Body of pancreas (tissue), 4 donors: ENCODE measurements around the gene PFKFB4. TPM values are rescaled to one million over a fixed set of nuclear protein-coding genes. Genes with fewer than 3 reads are reported as not detected.

Source experiments
- ATAC-seq: fragments of 150-250 bp; one replicate; pipeline ENCODE4 v1.9.1; 2016
- DNase-seq, 4 donors: peaks; one replicate each; pipeline ENCODE4 v3.0.0-alpha.2; 2019
- H3K27ac ChIP-seq, 4 donors: fragments of 200-600 bp; sonication (generic); 1 replicate in 3 of 4; 2 replicates in 1 of 4; pipeline versions ENCODE4 v1.5.1 to v1.6.1; 2016 to 2019; ENCODE audit warnings: mild to moderate bottlenecking in 1 of 4, mixed read lengths in 1 of 4, moderate library complexity in 1 of 4
- H3K27me3 ChIP-seq, 2 donors: fragments of 200-600 bp; sonication (generic); one replicate each; pipeline ENCODE4 v1.6.0; 2016; ENCODE audit warnings: mild to moderate bottlenecking in 1 of 2
- H3K36me3 ChIP-seq, 2 donors: fragments of 200-600 bp; sonication (generic); replicated peaks in 1 of 2; 2 replicates each; pipeline ENCODE4 v1.5.1; 2016; ENCODE audit warnings: low read depth in 2 of 2; ENCODE audit not compliant: insufficient read depth in 1 of 2
- H3K4me1 ChIP-seq: fragments of 200-600 bp; sonication (generic); one replicate; pipeline ENCODE4 v1.6.0; 2016
- H3K4me3 ChIP-seq, 2 donors: fragments of 200-600 bp; sonication (generic); 1 replicate in 1 of 2; 2 replicates in 1 of 2; pipeline ENCODE4 v1.5.1; 2016 to 2019
- H3K9me3 ChIP-seq, 3 donors: fragments of 200-600 bp; sonication (generic); 1 replicate in 2 of 3; 2 replicates in 1 of 3; pipeline ENCODE4 v1.5.1; 2016
- POLR2A ChIP-seq, 3 donors: fragments of 450-650 bp; IDR thresholded peaks; one replicate each; pipeline ENCODE4 v1.6.1; 2016; ENCODE audit warnings: antibody characterized with exemption in 3 of 3, mild to moderate bottlenecking in 2 of 3
- WGBS, 2 donors: methylation state at CpG; one replicate each; pipeline ENCODE4 v1.1.5; 2017; 5-methylcytosine and 5-hydroxymethylcytosine counted together
- intact Hi-C: fragments of 100-400 bp; cut with DNase I; formaldehyde crosslinking; loops from one replicate; pipeline ENCODE4 v1.15.1; 2023
- total RNA-seq, 2 donors: library from RNA; depleted of rRNA; stranded (reverse); fragments of >200 nt; gene quantifications; one replicate each; pipeline ENCODE4 v1.1.0, GENCODE V29; 2016
- TF ChIP-seq, protein P1 (sequence below), 7 experiments: fragments of 450-650 bp in 4 of 7; fragments of 200-600 bp in 3 of 7; sonication (generic) in 3 of 7; IDR thresholded peaks; one replicate each; pipeline ENCODE4 v1.5.1; 2016 to 2019; ENCODE audit warnings: antibody characterized with exemption in 7 of 7

The PFKFB4 gene
- total RNA-seq, 2 donors from 2014 or later, result 8.9 to 11.4 TPM

DNA sequence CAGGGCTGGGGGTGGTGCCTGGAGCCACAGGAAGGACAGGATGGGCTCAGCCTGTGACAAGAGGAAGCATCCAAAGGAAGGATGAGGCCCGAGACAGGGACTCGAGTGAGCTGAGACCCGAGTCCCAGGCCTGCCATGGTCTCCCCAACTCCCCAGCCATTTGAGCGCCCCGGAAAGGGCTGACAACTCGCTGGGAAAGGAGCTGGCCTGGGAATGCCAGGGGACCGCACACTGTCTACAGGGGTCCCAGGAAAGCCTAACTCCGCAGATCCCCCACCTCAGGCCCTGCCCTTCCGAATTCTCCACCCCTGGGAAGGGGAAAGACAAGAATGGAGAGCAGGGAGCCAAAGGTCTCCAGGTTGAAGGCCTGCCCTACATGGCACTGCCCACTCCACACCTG, 31.6 kb downstream of the PFKFB4 start:
- DNase-seq, result no peak
- H3K27me3 ChIP-seq, result no peaks in the 10 kb centered on the region
- no peak for ATAC-seq
- no peak for TF ChIP-seq POLR2A (IDR thresholded peaks at IDR 0.05)
- TF ChIP-seq, protein P1, sequence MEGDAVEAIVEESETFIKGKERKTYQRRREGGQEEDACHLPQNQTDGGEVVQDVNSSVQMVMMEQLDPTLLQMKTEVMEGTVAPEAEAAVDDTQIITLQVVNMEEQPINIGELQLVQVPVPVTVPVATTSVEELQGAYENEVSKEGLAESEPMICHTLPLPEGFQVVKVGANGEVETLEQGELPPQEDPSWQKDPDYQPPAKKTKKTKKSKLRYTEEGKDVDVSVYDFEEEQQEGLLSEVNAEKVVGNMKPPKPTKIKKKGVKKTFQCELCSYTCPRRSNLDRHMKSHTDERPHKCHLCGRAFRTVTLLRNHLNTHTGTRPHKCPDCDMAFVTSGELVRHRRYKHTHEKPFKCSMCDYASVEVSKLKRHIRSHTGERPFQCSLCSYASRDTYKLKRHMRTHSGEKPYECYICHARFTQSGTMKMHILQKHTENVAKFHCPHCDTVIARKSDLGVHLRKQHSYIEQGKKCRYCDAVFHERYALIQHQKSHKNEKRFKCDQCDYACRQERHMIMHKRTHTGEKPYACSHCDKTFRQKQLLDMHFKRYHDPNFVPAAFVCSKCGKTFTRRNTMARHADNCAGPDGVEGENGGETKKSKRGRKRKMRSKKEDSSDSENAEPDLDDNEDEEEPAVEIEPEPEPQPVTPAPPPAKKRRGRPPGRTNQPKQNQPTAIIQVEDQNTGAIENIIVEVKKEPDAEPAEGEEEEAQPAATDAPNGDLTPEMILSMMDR (IDR thresholded peaks at IDR 0.05), result no peak
- intact Hi-C loops, result no loop called here
- H3K4me1 ChIP-seq, result no peaks in the 10 kb centered on the region
- no peak overlapping the region for H3K27ac ChIP-seq
- no peak overlapping the region for H3K4me3 ChIP-seq
- 84 to 88% methylated on average over 5 to 9 of the region's 9 CpGs for WGBS, 2 donors
- H3K9me3 ChIP-seq, result no peaks in the 10 kb centered on the region
- H3K36me3 ChIP-seq, result no peaks in the 10 kb centered on the region

DNA sequence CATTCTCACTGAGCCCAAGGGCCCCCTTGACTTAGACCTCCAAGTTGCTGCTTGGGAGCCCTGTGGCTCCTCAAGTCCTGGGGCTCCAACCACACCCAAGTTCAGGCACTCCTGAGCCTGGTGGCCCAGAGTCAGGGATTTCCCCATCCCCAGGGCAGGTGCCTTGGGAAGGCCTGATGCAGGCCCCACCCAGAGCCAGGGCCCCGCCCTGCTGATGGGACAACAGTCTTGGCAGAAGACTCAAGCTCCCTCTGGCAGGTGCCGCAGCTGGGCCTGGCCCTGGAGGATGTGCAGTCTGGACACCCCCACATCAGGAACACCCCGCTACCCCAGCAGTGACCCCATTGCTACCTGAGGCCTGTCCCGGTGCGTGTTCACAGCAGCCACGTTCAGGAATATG, 35.0 kb downstream of the PFKFB4 start:
- no peaks in the 10 kb centered on the region for H3K4me1 ChIP-seq
- DNase-seq (no peak), ATAC-seq (no peak)
- intact Hi-C loops, result no loop called here
- no peaks in the 10 kb centered on the region for H3K27me3 ChIP-seq
- no peak overlapping the region for H3K27ac ChIP-seq
- TF ChIP-seq, protein P1 (IDR thresholded peaks at IDR 0.05), result no peak
- TF ChIP-seq POLR2A (IDR thresholded peaks at IDR 0.05), result no peak
- 89 to 90% methylated on average over 3 to 5 of the region's 6 CpGs for WGBS, 2 donors
- H3K4me3 ChIP-seq, result no peak overlapping the region
- H3K36me3 ChIP-seq, result no peaks in the 10 kb centered on the region
- H3K9me3 ChIP-seq, result no peaks in the 10 kb centered on the region

DNA sequence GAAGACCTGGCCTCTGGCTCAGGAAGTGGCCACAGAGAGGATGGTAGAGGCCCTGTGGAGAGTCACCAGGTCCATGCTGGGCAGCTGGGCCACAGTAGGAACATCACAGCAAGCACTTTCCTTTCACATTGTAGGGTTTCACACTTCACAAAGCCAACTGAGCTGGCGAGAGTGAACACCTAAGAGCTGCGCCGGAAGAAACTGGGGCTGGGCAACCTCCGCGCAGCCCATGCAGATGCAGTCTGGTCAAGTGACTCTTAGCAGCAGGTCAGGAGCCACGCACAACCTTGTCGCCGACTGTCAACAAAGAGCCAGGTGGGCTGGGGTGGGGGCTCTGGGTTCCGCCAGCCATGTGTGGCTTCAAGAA, 37.3 kb downstream of the PFKFB4 start:
- ATAC-seq (no peak), DNase-seq (no peak)
- Histone ChIP-seq H3K27me3 (no peaks in the 10 kb centered on the region), H3K9me3 (no peaks in the 10 kb centered on the region), H3K4me3 (no peak overlapping the region), H3K4me1 (no peaks in the 10 kb centered on the region), H3K27ac (no peak overlapping the region), H3K36me3 (no peaks in the 10 kb centered on the region)
- TF ChIP-seq, protein P1 (IDR thresholded peaks at IDR 0.05), result no peak
- TF ChIP-seq POLR2A (IDR thresholded peaks at IDR 0.05), result no peak
- intact Hi-C loops, result no loop called here
- 91 to 100% methylated on average over 2 to 9 of the region's 9 CpGs for WGBS, 2 donors

DNA sequence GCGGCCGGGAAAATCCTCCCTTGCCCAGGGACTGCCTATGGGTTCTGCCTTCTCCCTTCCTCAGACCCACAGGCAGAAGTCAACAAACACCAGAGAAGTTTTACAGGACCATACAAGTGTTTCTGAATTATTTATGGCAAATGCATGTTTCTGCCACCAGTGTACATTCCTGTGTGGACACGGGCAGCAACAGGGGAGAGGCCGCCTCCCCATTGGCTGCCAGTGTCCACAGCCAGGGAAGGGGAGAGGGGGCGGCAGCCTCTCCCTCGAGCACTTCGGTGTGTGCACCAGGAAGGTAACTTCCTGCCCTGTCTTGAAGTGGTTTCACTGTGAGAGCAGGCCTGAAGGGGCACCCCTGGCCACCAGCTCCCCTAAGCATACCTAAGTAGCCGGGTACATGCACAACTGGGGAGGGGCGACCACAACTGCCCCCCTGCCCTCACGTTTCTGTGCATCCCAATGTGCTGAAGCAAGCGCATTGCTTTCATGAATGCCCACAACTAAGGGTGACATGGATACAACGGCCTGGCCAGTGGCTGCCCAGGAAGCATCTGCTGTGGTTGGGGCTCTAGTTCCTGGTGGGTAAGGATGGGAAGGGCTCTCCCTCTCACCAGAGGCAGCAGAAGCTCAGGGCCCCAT, 37.8 kb downstream of the PFKFB4 start:
- H3K4me3 ChIP-seq, result no peak overlapping the region
- intact Hi-C loops, result no loop called here
- no peak overlapping the region for H3K27ac ChIP-seq
- no peaks in the 10 kb centered on the region for H3K4me1 ChIP-seq
- no peaks in the 10 kb centered on the region for H3K27me3 ChIP-seq
- ATAC-seq (no peak), DNase-seq (no peak)
- H3K9me3 ChIP-seq, result no peaks in the 10 kb centered on the region
- no peaks in the 10 kb centered on the region for H3K36me3 ChIP-seq
- WGBS, 2 donors, result 72 to 80% methylated on average over 5 to 12 of the region's 12 CpGs
- TF ChIP-seq, protein P1 (IDR thresholded peaks at IDR 0.05), result no peak
- no peak for TF ChIP-seq POLR2A (IDR thresholded peaks at IDR 0.05)

DNA sequence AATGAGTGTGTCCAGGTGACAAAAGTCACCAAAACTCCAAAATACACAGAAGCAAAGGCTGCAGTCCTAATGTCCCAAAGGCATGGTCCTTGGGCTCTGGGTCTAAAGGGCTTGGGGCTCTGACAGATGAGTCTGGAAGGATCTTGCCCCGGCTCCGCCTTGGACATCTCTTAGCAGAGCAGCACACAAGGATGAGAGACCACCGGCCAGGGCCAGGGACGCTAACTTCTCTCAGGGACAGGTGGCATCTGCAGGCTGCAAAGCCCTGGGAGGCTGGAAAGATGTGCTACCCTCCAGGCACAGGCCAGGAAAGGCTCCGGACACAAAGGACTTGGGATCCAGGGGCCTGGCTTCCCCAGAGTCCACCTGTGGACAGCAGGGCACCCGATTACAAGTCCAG, 38.5 kb downstream of the PFKFB4 start:
- TF ChIP-seq, protein P1 (IDR thresholded peaks at IDR 0.05), result no peak
- TF ChIP-seq POLR2A (IDR thresholded peaks at IDR 0.05), result no peak
- ATAC-seq, result no peak
- Histone ChIP-seq H3K4me1 (no peaks in the 10 kb centered on the region), H3K9me3 (no peaks in the 10 kb centered on the region), H3K4me3 (no peak overlapping the region), H3K27me3 (no peaks in the 10 kb centered on the region), H3K36me3 (no peaks in the 10 kb centered on the region), H3K27ac (no peak overlapping the region)
- intact Hi-C loops, result no loop called here
- DNase-seq, result no peak
- WGBS, 2 donors, result 83% methylated on average over 6 of the region's 6 CpGs; no CpG with 5 or more reads in 1 of the 2 donors
